ENCODE data around the gene SLC6A8. TPM values are rescaled to one million over a fixed set of nuclear protein-coding genes. Genes with fewer than 3 reads are reported as not detected.

SLC6A8 gene
- total and polyA plus RNA-seq, 2 experiments from 2014 or later: 1.8 to 11.7 TPM

- Histone ChIP-seq H3K27ac (no peak overlapping the region), H3K9me2 (ENCODE audit: insufficient read depth) (no peaks in the 10 kb centered on the region), H3F3A (ENCODE audit: insufficient read depth) (no peaks in the 10 kb centered on the region), H3K4me2 (ENCODE audit: unreplicated experiment) (no peak overlapping the region), H3K36me3 (ENCODE audit: low read depth) (no peaks in the 10 kb centered on the region), H2AFZ (no peak overlapping the region), H3K4me1 (ENCODE audit: insufficient read depth) (no peaks in the 10 kb centered on the region), H4K20me1 (ENCODE audit: insufficient read depth) (no peaks in the 10 kb centered on the region), H3K9ac (no peak overlapping the region), H3K4me3 (no peak overlapping the region), H3K9me3 (ENCODE audit: low read depth) (no peaks in the 10 kb centered on the region), H3K27me3 (replicated peaks; ENCODE audit: insufficient read depth) (no peaks in the 10 kb centered on the region), H3K79me2 (ENCODE audit: insufficient read depth) (no peaks in the 10 kb centered on the region)
- TF ChIP-seq EZH2 (IDR thresholded peaks at IDR 0.05; ENCODE audit: insufficient read depth, poor library complexity, severe bottlenecking) (no peak), EZH2phosphoT487 (IDR thresholded peaks at IDR 0.05; ENCODE audit: insufficient read depth, low read depth) (no peak)
- no peak for DNase-seq
- in situ Hi-C loops (cut with MboI): no loop called here
- WGBS, 2 experiments (ENCODE audit: low coverage in 1 of 2, low lambda C conversion rate in 2 of 2, missing lambda C conversion rate in 2 of 2): 19% methylated on average over 19 of the region's 21 CpGs; no CpG with 5 or more reads in 1 of the 2 experiments
Observed at GRCh38 chrX:153684467-153685155, 3.1 kb upstream of the SLC6A8 start.

- Histone ChIP-seq H3K36me3 (ENCODE audit: low read depth) (no peaks in the 10 kb centered on the region), H3K9me3 (ENCODE audit: low read depth) (no peaks in the 10 kb centered on the region), H3F3A (ENCODE audit: insufficient read depth) (no peaks in the 10 kb centered on the region), H2AFZ (no peak overlapping the region), H3K27me3 (replicated peaks; ENCODE audit: insufficient read depth) (no peaks in the 10 kb centered on the region), H3K4me1 (ENCODE audit: insufficient read depth) (no peaks in the 10 kb centered on the region), H3K9ac (no peak overlapping the region), H3K79me2 (ENCODE audit: insufficient read depth) (no peaks in the 10 kb centered on the region), H3K4me2 (ENCODE audit: unreplicated experiment) (no peak overlapping the region), H3K27ac (no peak overlapping the region), H4K20me1 (ENCODE audit: insufficient read depth) (no peaks in the 10 kb centered on the region), H3K9me2 (ENCODE audit: insufficient read depth) (no peaks in the 10 kb centered on the region), H3K4me3 (no peak overlapping the region)
- 70 to 76% methylated on average over 10 of the region's 21 CpGs for WGBS, 2 experiments (ENCODE audit: low coverage in 1 of 2, low lambda C conversion rate in 2 of 2, missing lambda C conversion rate in 2 of 2)
- TF ChIP-seq EZH2 (IDR thresholded peaks at IDR 0.05; ENCODE audit: insufficient read depth, poor library complexity, severe bottlenecking) (no peak), EZH2phosphoT487 (IDR thresholded peaks at IDR 0.05; ENCODE audit: insufficient read depth, low read depth) (no peak)
- in situ Hi-C loops (cut with MboI): no loop called here
- no peak for DNase-seq
Observed at GRCh38 chrX:153685156-153685536, 2.6 kb upstream of the SLC6A8 start.

DNA sequence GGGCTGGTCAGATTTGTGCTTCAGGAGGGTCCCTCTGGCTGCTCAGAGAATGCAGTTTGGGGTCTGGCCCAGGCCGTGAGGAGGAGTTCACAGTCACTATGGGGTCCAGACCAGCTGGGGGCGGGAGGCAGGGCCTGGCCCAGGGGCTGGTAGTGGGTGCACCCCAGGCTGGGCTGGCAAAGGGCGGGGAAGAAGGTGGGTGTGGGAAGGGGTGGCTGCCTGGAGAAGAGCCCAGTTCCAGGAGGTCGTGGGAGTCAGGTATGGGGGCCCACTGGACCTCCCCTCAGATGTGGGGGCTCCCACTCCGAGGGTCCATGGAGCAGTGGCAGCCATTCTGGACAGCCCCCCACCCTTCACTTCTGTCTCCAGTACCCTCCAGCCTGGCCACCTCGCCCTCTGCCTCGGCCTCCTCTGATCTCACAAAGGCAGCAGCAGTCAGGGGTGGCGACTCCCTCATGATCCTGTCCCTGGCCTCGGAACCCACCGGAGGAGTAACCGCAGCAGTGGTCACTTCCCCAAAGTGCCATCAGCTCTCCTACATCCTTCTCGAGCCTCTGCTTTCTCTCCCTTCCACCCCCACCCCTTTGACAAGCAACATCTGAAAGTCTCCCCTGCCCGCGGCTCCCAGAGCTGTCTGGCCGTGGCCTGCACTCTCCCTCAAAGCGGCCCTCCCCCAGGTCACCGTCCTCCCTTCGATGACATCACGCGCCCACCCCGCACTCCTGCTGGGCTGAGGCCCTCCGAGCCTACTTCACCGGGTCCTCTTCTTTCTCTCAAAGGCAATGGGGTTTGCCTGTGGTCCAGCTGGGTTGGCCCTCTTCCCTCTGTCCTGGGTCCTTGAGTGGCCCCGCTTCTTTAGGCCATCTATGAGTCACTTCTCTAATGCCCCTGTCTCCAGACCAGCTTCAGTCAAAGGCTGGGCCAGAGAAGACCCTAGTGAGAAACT lies 1.7 kb upstream of the SLC6A8 start:
- Histone ChIP-seq H3K9me2 (ENCODE audit: insufficient read depth) (no peaks in the 10 kb centered on the region), H3K36me3 (ENCODE audit: low read depth) (no peaks in the 10 kb centered on the region), H3K9me3 (ENCODE audit: low read depth) (no peaks in the 10 kb centered on the region), H3K27me3 (replicated peaks; ENCODE audit: insufficient read depth) (no peaks in the 10 kb centered on the region), H3K4me3 (no peak overlapping the region), H3K4me2 (ENCODE audit: unreplicated experiment) (no peak overlapping the region), H3K4me1 (ENCODE audit: insufficient read depth) (no peaks in the 10 kb centered on the region), H3K9ac (no peak overlapping the region), H2AFZ (no peak overlapping the region), H3F3A (ENCODE audit: insufficient read depth) (no peaks in the 10 kb centered on the region), H3K27ac (no peak overlapping the region), H3K79me2 (ENCODE audit: insufficient read depth) (no peaks in the 10 kb centered on the region), H4K20me1 (ENCODE audit: insufficient read depth) (no peaks in the 10 kb centered on the region)
- DNase-seq: no peak
- TF ChIP-seq EZH2phosphoT487 (IDR thresholded peaks at IDR 0.05; ENCODE audit: insufficient read depth, low read depth) (no peak), EZH2 (IDR thresholded peaks at IDR 0.05; ENCODE audit: insufficient read depth, poor library complexity, severe bottlenecking) (no peak)
- in situ Hi-C loops (cut with MboI): no loop called here
- 71 to 74% methylated on average over 13 to 21 of the region's 24 CpGs for whole genome bisulfite sequencing, 2 experiments (ENCODE audit: low coverage in 1 of 2, low lambda C conversion rate in 2 of 2, missing lambda C conversion rate in 2 of 2)

GRCh38 chrX:153686711-153687110 lies 1.0 kb upstream of the SLC6A8 start:
- H3K79me2 ChIP-seq (ENCODE audit: insufficient read depth): no peaks in the 10 kb centered on the region
- H3F3A ChIP-seq (ENCODE audit: insufficient read depth): no peaks in the 10 kb centered on the region
- in situ Hi-C loops (cut with MboI): no loop called here
- no peaks in the 10 kb centered on the region for H3K9me3 ChIP-seq (ENCODE audit: low read depth)
- H3K4me2 ChIP-seq (ENCODE audit: unreplicated experiment): no peak overlapping the region
- no peak for DNase-seq
- no peaks in the 10 kb centered on the region for H3K4me1 ChIP-seq (ENCODE audit: insufficient read depth)
- no peak overlapping the region for H3K9ac ChIP-seq
- no peak overlapping the region for H2AFZ ChIP-seq
- H3K9me2 ChIP-seq (ENCODE audit: insufficient read depth): no peaks in the 10 kb centered on the region
- H3K27me3 ChIP-seq (replicated peaks; ENCODE audit: insufficient read depth): no peaks in the 10 kb centered on the region
- WGBS, 2 experiments (ENCODE audit: low coverage in 1 of 2, low lambda C conversion rate in 2 of 2, missing lambda C conversion rate in 2 of 2): 0 to 51% methylated on average over 1 to 8 of the region's 9 CpGs
- no peak overlapping the region for H3K4me3 ChIP-seq
- no peaks in the 10 kb centered on the region for H3K36me3 ChIP-seq (ENCODE audit: low read depth)
- no peak overlapping the region for H3K27ac ChIP-seq
- TF ChIP-seq EZH2phosphoT487 (IDR thresholded peaks at IDR 0.05; ENCODE audit: insufficient read depth, low read depth): no peak
- TF ChIP-seq EZH2 (IDR thresholded peaks at IDR 0.05; ENCODE audit: insufficient read depth, poor library complexity, severe bottlenecking): no peak
- H4K20me1 ChIP-seq (ENCODE audit: insufficient read depth): no peaks in the 10 kb centered on the region
